Muscle layer of duodenum (tissue), 2 donors: ENCODE measurements around the gene AKAP8L.
A peak's percentile ranks its signal among the peaks of the same experiment; 100 is the strongest.

Experiments used
- H3K27ac ChIP-seq: one replicate; pipeline ENCODE4 v1.7.0; 2013; ENCODE audit warnings: mild to moderate bottlenecking, low read length
- H3K27me3 ChIP-seq: one replicate; pipeline ENCODE4 v1.7.0; 2013; ENCODE audit warnings: low read depth, mild to moderate bottlenecking, control low read depth, low read length
- H3K36me3 ChIP-seq, 2 donors: one replicate each; pipeline ENCODE4 v1.7.0; 2013; ENCODE audit warnings: low read length in 2 of 2, control low read depth in 1 of 2, mild to moderate bottlenecking in 1 of 2; ENCODE audit not compliant: insufficient read depth in 2 of 2, control insufficient read depth in 1 of 2
- H3K4me1 ChIP-seq, 2 donors: one replicate each; pipeline ENCODE4 v1.7.0; 2013; ENCODE audit warnings: low read length in 2 of 2, mild to moderate bottlenecking in 2 of 2, control low read depth in 1 of 2, moderate library complexity in 1 of 2; ENCODE audit not compliant: insufficient read depth in 2 of 2, control insufficient read depth in 1 of 2
- H3K4me3 ChIP-seq, 2 donors: one replicate each; pipeline ENCODE4 v1.7.0; 2013; ENCODE audit warnings: low read length in 2 of 2, low read depth in 1 of 2, mild to moderate bottlenecking in 1 of 2
- H3K9me3 ChIP-seq, 2 donors: one replicate each; pipeline ENCODE4 v1.7.0; 2013; ENCODE audit warnings: low read length in 2 of 2, control low read depth in 1 of 2, mild to moderate bottlenecking in 1 of 2; ENCODE audit not compliant: control insufficient read depth in 1 of 2
- donor health status: healthy.

The AKAP8L gene

DNA sequence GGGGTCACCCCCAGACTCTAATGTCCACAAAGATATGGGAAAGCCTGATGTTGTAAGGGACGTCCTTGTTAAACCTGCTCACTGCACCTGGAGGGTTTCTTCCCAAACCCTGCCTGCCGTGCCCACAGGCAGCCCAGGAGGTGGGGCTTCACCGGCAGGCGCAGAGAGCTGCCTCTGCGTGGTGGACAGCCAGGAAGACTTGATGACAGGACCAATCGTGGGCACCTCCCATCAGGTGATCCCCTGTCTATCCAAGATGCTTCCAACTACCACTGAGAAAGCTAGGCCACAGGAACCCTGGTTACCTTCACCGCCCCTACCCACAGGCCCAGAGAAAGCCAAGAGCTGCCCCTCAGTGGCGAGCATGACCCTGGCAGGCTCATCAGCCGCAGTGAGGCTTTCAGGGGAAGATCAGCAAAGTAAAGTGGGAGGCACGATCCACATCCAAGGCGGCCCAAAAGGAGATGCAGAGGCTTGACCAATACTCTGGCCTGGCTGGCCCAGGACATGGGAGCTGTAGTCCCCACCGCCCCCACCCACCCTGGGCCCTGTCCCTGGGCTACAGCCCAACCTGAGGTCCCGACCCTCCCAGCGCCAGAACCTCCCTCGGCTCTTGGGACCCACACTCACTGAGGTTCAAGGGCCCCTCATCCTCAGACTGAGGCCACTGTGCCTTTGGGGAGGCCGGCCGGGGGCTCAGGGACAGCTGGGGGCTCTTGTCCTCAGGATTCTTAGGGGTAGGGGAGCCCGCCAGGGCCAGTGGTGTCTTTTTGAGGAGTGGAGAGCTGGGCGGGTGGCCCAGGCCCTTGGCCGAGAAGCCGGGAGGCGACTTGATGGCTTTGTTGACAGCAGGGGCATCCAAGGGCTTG, 10.4 kb upstream of the AKAP8L start:
- peaks cover 11 to 47% of the 10 kb centered on the region in 2 donors for H3K36me3 ChIP-seq
- no peaks in the 10 kb centered on the region for H3K9me3 ChIP-seq
- H3K4me3 ChIP-seq: no peak overlapping the region
- no peak overlapping the region for H3K27ac ChIP-seq
- H3K4me1 ChIP-seq: peaks cover 10 to 38% of the 10 kb centered on the region in 2 donors
- H3K27me3 ChIP-seq: no peaks in the 10 kb centered on the region

DNA sequence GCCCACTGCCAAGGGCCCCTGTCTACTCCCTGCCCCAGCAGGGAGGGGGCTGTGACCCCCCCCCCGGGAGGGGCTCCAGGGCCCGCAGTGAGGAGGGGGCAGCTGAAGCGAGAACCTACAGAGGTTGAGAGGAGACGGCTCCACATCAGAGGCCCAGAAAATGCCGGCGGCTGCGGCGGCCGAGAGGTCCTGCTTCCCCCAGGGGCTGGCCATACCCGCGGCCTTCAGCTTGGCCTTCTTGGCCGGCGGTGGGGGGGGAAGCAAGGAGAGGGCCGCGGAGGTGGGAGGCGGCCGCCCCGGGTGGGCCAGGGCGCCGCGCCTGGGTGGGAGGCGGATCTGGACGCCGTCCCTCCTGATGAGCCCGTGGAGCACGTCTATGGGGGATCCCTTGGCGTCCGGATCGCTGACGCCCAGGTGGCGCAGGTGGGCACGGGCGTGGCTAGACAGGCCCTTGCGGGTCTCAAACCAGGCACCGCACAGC, 9.2 kb upstream of the AKAP8L start:
- peaks cover 0 to 5% of the 10 kb centered on the region in 2 donors for H3K9me3 ChIP-seq
- H3K4me3 ChIP-seq: no peak overlapping the region
- no peak overlapping the region for H3K27ac ChIP-seq
- peaks cover 22 to 58% of the 10 kb centered on the region in 2 donors for H3K36me3 ChIP-seq
- no peaks in the 10 kb centered on the region for H3K27me3 ChIP-seq
- H3K4me1 ChIP-seq: peaks cover 10 to 31% of the 10 kb centered on the region in 2 donors

DNA sequence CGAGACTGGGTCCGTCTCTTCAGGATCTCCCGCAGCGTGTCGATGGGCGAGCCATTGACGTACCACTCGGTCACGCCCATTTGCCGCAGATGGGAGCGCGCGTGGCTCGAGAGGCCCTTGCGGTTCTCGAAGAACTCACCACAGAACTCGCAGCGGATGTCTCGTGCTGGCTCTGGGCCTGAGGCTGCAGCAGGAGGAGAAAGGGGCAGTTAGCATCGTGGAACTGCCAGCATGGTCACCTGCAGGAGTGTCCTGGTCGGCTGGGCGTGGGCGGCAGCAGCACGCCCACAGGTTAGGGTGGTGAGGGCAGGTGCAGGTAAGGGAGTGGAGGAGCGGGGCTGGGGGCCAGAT, 8.5 kb upstream of the AKAP8L start:
- H3K27ac ChIP-seq: no peak overlapping the region
- H3K4me1 ChIP-seq: peaks cover 10 to 31% of the 10 kb centered on the region in 2 donors
- peaks cover 0 to 6% of the 10 kb centered on the region in 2 donors for H3K9me3 ChIP-seq
- no peaks in the 10 kb centered on the region for H3K27me3 ChIP-seq
- H3K4me3 ChIP-seq: no peak overlapping the region
- H3K36me3 ChIP-seq: peaks cover 25 to 65% of the 10 kb centered on the region in 2 donors

DNA sequence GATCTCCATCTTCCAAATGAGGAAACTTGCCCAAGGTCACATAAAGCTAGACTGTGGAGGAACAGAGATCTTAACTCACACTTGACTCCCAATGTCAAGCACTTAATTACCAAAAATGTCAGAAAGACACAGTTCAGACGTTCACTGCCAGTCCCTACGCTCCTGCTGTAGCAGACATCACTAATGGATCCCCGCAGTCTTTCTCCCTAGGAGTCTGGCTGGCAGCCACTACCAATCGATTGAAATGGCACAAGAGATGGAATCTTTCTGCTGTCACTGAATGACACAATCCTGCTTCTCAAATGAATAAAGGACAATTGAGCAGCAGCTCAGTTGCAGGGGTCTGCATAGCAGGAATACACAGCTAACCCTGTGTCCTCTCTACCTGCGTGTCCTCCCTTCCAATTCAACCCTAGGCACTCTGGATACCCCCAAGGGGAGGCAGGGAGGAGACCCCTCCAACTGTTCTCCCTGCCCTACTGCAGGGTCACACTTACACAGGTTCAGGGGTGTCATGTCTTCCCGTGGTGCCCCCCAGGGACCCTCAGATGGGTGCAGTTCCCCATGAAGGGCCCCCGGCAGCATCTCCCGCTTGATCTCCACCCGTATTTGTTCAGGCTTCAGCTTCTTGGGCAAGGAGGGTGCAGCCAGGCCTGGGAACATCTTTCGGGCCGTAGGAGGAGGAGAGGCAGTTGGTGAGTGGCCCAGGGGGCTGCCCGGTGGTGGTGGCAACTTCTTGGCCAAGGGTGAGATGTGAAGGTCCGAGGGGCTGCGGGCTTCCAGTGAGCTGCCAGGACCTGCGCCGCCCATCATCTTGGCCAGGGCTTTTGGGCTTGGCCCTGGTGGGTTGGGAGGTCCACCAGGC, 7.9 kb upstream of the AKAP8L start:
- no peaks in the 10 kb centered on the region for H3K27me3 ChIP-seq
- peaks cover 25 to 68% of the 10 kb centered on the region in 2 donors for H3K36me3 ChIP-seq
- H3K27ac ChIP-seq: no peak overlapping the region
- peaks cover 0 to 6% of the 10 kb centered on the region in 2 donors for H3K9me3 ChIP-seq
- peaks cover 9 to 28% of the 10 kb centered on the region in 2 donors for H3K4me1 ChIP-seq
- H3K4me3 ChIP-seq: no peak overlapping the region

DNA sequence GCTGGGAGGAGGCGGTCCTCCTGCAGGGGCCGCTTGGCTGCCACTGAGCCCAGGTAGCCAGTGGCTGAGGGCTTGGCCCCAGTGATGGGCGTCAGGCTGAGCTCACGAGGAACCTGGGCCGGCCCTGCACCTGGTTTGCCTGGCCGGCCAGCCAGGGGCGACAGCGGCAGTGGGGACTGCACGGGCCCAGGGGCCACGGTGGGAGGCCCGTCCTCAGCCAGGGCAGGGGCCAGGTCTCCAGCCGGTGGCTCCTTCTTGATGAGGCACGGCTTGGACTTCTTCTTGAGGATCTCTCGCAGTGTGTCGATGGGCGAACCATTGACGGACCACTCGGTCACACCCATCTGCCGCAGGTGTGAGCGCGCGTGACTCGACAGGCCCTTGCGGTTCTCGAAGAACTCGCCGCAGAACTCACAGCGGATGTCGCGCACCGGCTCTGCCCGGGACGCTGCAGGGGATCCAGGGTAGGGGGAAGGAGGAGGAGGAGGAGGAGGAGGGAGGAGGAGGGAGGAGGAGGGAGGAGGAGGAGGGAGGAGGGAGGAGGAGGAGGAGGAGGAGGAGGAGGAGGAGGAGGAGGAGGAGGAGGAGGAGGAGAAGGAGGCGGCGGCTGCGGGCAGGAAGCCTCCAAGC, 6.6 kb upstream of the AKAP8L start:
- H3K27me3 ChIP-seq: no peaks in the 10 kb centered on the region
- H3K36me3 ChIP-seq: peaks cover 25 to 68% of the 10 kb centered on the region in 2 donors
- H3K27ac ChIP-seq: no peak overlapping the region

DNA sequence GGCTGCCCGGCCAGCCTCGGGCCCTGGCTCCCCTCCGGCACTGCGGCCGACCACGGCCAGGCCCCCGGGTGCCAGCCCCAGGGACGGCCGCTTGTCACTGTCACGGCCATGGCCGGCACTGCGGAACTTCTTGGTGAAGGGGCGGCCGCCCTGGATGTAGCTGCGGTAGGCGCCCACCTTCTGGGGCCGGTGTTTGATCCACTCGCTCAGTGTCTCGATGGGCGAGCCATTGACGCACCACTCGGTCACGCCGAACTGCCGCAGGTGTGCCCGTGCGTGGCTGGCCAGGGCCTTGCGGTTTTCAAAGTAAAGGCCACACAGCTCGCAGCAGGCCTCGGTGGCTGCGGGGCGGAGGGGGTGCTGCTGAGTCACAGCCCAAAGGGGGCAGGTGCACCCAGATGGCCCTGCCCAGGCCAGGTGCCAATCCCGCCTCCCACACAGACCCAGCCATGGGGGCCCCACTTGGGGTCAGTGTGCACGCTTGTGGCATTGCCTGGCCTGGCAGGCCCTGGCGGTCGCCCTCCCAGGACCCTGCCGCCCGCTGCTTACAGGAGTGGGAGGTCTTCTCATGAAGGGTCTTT, 6.0 kb upstream of the AKAP8L start:
- Histone ChIP-seq H3K27me3 (no peaks in the 10 kb centered on the region), H3K4me1 (peaks cover 0 to 10% of the 10 kb centered on the region in 2 donors), H3K4me3 (no peak overlapping the region), H3K36me3 (peaks cover 25 to 68% of the 10 kb centered on the region in 2 donors), H3K9me3 (peaks cover 0 to 6% of the 10 kb centered on the region in 2 donors), H3K27ac (no peak overlapping the region)

More for the DNA sequence above, 6.6 kb upstream of the AKAP8L start:
- peaks cover 0 to 15% of the 10 kb centered on the region in 2 donors for H3K4me1 ChIP-seq
- H3K9me3 ChIP-seq: peaks cover 0 to 6% of the 10 kb centered on the region in 2 donors
- H3K4me3 ChIP-seq: no peak overlapping the region

DNA sequence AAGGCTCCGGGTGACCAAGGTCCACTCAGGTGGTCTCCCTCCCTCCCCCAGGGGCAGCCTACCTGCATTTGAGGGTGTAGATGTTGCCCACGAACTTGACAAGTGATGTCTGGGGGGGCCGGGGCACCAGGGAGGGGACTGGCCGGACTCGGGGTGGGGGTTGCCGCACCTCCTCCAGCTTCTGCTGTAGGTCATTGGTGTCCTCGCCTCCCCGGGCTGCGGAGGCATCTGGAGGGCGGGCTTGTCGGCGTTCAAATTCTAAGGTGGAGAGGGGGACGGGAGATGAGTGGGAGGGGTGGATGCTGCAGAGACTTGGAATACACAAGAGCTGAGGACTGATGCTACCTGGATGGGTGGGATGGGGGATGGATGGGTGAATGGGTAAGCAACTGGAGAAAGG, 5.3 kb upstream of the AKAP8L start:
- Histone ChIP-seq H3K27ac (no peak overlapping the region), H3K36me3 (peaks cover 25 to 64% of the 10 kb centered on the region in 2 donors), H3K9me3 (peaks cover 0 to 6% of the 10 kb centered on the region in 2 donors)

DNA sequence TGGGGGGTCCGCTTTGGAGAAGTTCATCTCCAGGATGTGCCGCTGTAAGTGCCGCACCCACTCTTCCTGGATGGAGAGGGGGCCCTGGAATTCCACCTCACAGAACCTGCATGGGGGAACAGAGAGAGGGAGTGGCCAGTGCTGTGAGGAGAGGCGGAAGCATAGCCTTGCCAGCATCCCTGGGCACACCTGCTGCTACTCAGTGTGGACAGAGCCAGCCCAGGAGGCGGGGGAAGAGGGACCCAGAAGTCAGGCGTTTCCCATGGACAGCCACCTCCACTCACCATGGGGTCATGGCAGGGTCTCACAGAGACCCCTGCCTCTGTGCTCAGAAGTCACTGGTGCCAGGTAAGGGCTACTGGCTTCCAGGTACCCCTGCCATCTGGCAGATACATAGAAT, 4.3 kb upstream of the AKAP8L start:
- Histone ChIP-seq H3K27me3 (no peaks in the 10 kb centered on the region), H3K9me3 (peaks cover 0 to 6% of the 10 kb centered on the region in 2 donors), H3K27ac (no peak overlapping the region), H3K4me3 (peak overlapping the region in 1 of 2 donors; percentile 17), H3K36me3 (peaks cover 20 to 56% of the 10 kb centered on the region in 2 donors), H3K4me1 (peaks cover 5% of the 10 kb centered on the region in 2 donors)

More for the DNA sequence above, 5.3 kb upstream of the AKAP8L start:
- peaks cover 5 to 10% of the 10 kb centered on the region in 2 donors for H3K4me1 ChIP-seq
- no peaks in the 10 kb centered on the region for H3K27me3 ChIP-seq
- H3K4me3 ChIP-seq: no peak overlapping the region

DNA sequence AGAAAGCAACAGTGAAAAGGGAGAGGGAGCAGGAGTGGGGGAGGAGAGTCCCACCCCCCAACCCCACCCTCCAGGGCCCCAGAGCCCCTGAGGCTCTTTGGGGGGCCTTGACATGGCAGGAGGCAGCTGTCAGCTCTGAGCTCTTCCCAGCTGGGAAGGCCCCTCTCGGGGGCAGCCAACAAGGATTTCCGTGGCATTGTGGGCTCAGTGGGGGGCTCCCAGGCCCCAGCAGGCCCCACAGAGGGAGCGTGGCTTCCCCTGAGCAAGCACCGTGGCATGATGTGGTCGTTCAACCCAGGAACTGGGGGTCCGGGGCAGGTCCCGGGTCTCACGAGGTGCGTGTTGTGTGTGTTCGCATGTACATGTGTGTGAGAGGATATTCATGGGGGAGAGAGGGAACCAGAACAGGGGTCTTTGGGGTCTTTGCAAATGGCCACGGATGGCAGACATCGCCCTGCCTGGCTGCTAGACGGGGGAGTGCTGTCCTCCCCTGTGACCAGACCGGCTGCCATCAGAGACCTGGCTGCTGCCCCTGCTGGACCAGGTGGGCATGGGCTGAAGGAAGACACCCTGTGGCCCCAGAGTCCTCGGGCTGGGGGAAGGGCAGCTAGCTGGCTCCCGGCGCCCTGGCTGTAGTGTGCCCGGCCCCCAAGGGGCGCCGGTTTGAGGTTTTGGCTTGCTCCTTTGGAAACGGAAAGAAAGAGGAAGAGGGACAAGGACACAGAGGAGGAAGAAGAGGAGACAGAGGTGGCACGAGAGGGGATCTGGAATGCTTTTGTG, 3.7 kb upstream of the AKAP8L start:
- H3K36me3 ChIP-seq: peaks cover 20 to 50% of the 10 kb centered on the region in 2 donors
- H3K4me1 ChIP-seq: peaks cover 8 to 10% of the 10 kb centered on the region in 2 donors
- H3K27me3 ChIP-seq: no peaks in the 10 kb centered on the region
- H3K9me3 ChIP-seq: peaks cover 0 to 6% of the 10 kb centered on the region in 2 donors
- no peak overlapping the region for H3K27ac ChIP-seq
- no peak overlapping the region for H3K4me3 ChIP-seq

DNA sequence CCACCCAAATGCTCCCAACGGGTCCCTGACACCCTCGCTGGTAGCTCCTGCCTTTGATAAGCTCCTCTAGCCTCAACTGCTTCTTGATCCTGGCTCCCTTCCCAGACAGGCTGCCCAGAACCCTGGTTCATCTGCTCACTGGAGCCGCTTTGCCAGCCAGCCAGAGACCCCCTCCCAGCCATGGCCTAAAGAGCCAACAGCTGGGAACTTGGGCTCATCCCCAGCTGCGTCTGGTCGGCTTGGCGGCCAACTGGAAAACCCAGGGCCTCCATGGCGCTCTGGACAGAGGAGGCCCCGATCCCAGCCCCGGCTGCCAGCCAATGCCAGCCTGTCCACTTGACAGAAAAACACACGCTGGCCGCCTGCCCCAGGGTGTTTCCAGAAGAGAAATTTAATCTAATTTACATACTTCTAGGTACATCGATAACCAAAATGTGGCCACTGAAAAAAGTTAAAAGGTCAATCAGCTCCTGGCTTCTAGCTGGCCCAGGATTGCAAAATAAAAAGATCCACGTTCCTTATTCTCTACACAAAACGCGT, 3.0 kb upstream of the AKAP8L start:
- peaks cover 0 to 6% of the 10 kb centered on the region in 2 donors for H3K9me3 ChIP-seq
- H3K4me3 ChIP-seq: no peak overlapping the region
- peaks cover 19 to 43% of the 10 kb centered on the region in 2 donors for H3K36me3 ChIP-seq
- peaks cover 14 to 17% of the 10 kb centered on the region in 2 donors for H3K4me1 ChIP-seq
- H3K27me3 ChIP-seq: no peaks in the 10 kb centered on the region
- no peak overlapping the region for H3K27ac ChIP-seq
